Activated naive CD4-positive, alpha-beta T cell treated with anti-CD3 and anti-CD28 coated beads, Interleukin-2, amount 10 ng/mL, durations not matched to agents 7 days and 5 days (primary cell): Measurements from ENCODE around the gene GLCCI1.

Experiments
- CTCF ChIA-PET: fragments of 350-600 bp; sonication (Branson Sonifier 250); formaldehyde crosslinking; loops from one replicate; lab custom pipeline; 2021; ENCODE audit warnings: antibody characterized with exemption; lab: Charles Lee
- DNase-seq: peaks from one replicate; pipeline ENCODE4 v3.0.0-alpha.2; 2020
- H3K27ac Mint-ChIP-seq: one replicate; pipeline ENCODE4 v1.8.0; 2021; ENCODE audit warnings: mild to moderate bottlenecking, moderate library complexity, mixed read lengths
- H3K27me3 Mint-ChIP-seq: one replicate; pipeline ENCODE4 v1.8.0; 2021; ENCODE audit warnings: mild to moderate bottlenecking, mixed read lengths
- H3K36me3 Mint-ChIP-seq: one replicate; pipeline ENCODE4 v1.8.0; 2021; ENCODE audit warnings: mixed read lengths
- H3K4me1 Mint-ChIP-seq: one replicate; pipeline ENCODE4 v1.8.0; 2021; ENCODE audit warnings: mixed read lengths
- H3K4me3 Mint-ChIP-seq: one replicate; pipeline ENCODE4 v1.8.0; 2021; ENCODE audit warnings: mild to moderate bottlenecking, moderate library complexity, mixed read lengths
- H3K9me3 Mint-ChIP-seq: one replicate; pipeline ENCODE4 v1.8.0; 2021; ENCODE audit warnings: mixed read lengths

The GLCCI1 gene

GRCh38 chr7:8115547-8116402, 147.2 kb downstream of the GLCCI1 start:
- Mint-ChIP-seq H3K4me1 (peaks cover 26% of the 10 kb centered on the region), H3K4me3 (no peak overlapping the region), H3K36me3 (peaks cover 11% of the 10 kb centered on the region), H3K9me3 (peaks cover 2% of the 10 kb centered on the region), H3K27me3 (no peaks in the 10 kb centered on the region), H3K27ac (peak overlapping the region; percentile 35)
- no peak for DNase-seq
- CTCF ChIA-PET, result interaction anchor here (0.8 to 1.7 kb wide), 2 partner anchors 43 to 80 kb away, joined by 3 to 4 read pairs; no protein-coding TSS in a partner anchor

- peaks cover 2% of the 10 kb centered on the region for H3K9me3 Mint-ChIP-seq
Measured at GRCh38 chr7:8117195-8117594, 148.6 kb downstream of the GLCCI1 start.

GRCh38 chr7:8119262-8119661, 150.7 kb downstream of the GLCCI1 start:
- Mint-ChIP-seq H3K9me3 (no peaks in the 10 kb centered on the region), H3K4me3 (no peak overlapping the region), H3K27ac (no peak overlapping the region), H3K27me3 (peaks cover 3% of the 10 kb centered on the region), H3K36me3 (peaks cover 11% of the 10 kb centered on the region), H3K4me1 (peaks cover 26% of the 10 kb centered on the region)
- no peak for DNase-seq
- CTCF ChIA-PET, result no interaction called here

More at GRCh38 chr7:8117195-8117594, 148.6 kb downstream of the GLCCI1 start:
- CTCF ChIA-PET, result no interaction called here
- Mint-ChIP-seq H3K27me3 (no peaks in the 10 kb centered on the region), H3K36me3 (peaks cover 14% of the 10 kb centered on the region), H3K4me1 (peaks cover 29% of the 10 kb centered on the region), H3K27ac (no peak overlapping the region), H3K4me3 (no peak overlapping the region)
- DNase-seq, result no peak

- H3K4me3 Mint-ChIP-seq, result no peak overlapping the region
Measured at GRCh38 chr7:8120390-8121058, 151.9 kb downstream of the GLCCI1 start.

GRCh38 chr7:8121243-8121642, 152.6 kb downstream of the GLCCI1 start:
- H3K36me3 Mint-ChIP-seq, result peaks cover 10% of the 10 kb centered on the region
- CTCF ChIA-PET, result interaction anchor here (1.2 kb wide), 1 partner anchor 70 kb away, joined by 3 read pairs; no protein-coding TSS in a partner anchor

More at GRCh38 chr7:8120390-8121058, 151.9 kb downstream of the GLCCI1 start:
- no peak overlapping the region for H3K27ac Mint-ChIP-seq
- peaks cover 26% of the 10 kb centered on the region for H3K4me1 Mint-ChIP-seq
- CTCF ChIA-PET, result interaction anchor here (1.2 kb wide), 1 partner anchor 70 kb away, joined by 3 read pairs; no protein-coding TSS in a partner anchor
- peaks cover 3% of the 10 kb centered on the region for H3K27me3 Mint-ChIP-seq
- peaks cover 10% of the 10 kb centered on the region for H3K36me3 Mint-ChIP-seq
- H3K9me3 Mint-ChIP-seq, result peaks cover 3% of the 10 kb centered on the region
- DNase-seq, result no peak

GRCh38 chr7:8125680-8126444, 157.3 kb downstream of the GLCCI1 start:
- peak overlapping the region; percentile 11 for H3K4me3 Mint-ChIP-seq
- DNase-seq, result peak; percentile 83
- H3K27me3 Mint-ChIP-seq, result peaks cover 3% of the 10 kb centered on the region
- peak overlapping the region; percentile 99 for H3K27ac Mint-ChIP-seq
- peaks cover 15% of the 10 kb centered on the region for H3K36me3 Mint-ChIP-seq
- H3K9me3 Mint-ChIP-seq, result peaks cover 3% of the 10 kb centered on the region
- H3K4me1 Mint-ChIP-seq, result peaks cover 64% of the 10 kb centered on the region
- CTCF ChIA-PET, result interaction anchor here (0.5 to 1.9 kb wide), 15 partner anchors 8 to 298 kb away, joined by 3 to 8 read pairs (median 3); no protein-coding TSS in a partner anchor

More at GRCh38 chr7:8121243-8121642, 152.6 kb downstream of the GLCCI1 start:
- Mint-ChIP-seq H3K9me3 (peaks cover 3% of the 10 kb centered on the region), H3K4me1 (peaks cover 26% of the 10 kb centered on the region), H3K4me3 (no peak overlapping the region), H3K27me3 (peaks cover 3% of the 10 kb centered on the region), H3K27ac (no peak overlapping the region)
- DNase-seq, result no peak

- Mint-ChIP-seq H3K4me1 (peaks cover 70% of the 10 kb centered on the region), H3K27ac (peak overlapping the region; percentile 99), H3K9me3 (peaks cover 3% of the 10 kb centered on the region), H3K36me3 (peaks cover 12% of the 10 kb centered on the region), H3K4me3 (peak overlapping the region; percentile 20), H3K27me3 (peaks cover 3% of the 10 kb centered on the region)
- DNase-seq, result no peak
- CTCF ChIA-PET, result interaction anchor here (0.7 to 1.9 kb wide), 4 partner anchors 8 to 151 kb away, joined by 3 to 8 read pairs (median 3); no protein-coding TSS in a partner anchor
Measured at GRCh38 chr7:8126601-8127167, 158.1 kb downstream of the GLCCI1 start.

GRCh38 chr7:8128449-8129317, 160.1 kb downstream of the GLCCI1 start:
- Mint-ChIP-seq H3K9me3 (peaks cover 3% of the 10 kb centered on the region), H3K36me3 (peaks cover 10% of the 10 kb centered on the region), H3K4me1 (peaks cover 87% of the 10 kb centered on the region), H3K27me3 (no peaks in the 10 kb centered on the region), H3K27ac (peak overlapping the region; percentile 60), H3K4me3 (no peak overlapping the region)
- no peak for DNase-seq
- CTCF ChIA-PET, result no interaction called here

- DNase-seq, result no peak
- Mint-ChIP-seq H3K27ac (no peak overlapping the region), H3K9me3 (peaks cover 3% of the 10 kb centered on the region), H3K4me3 (no peak overlapping the region), H3K4me1 (peaks cover 92% of the 10 kb centered on the region), H3K27me3 (no peaks in the 10 kb centered on the region), H3K36me3 (peaks cover 10% of the 10 kb centered on the region)
- CTCF ChIA-PET, result no interaction called here
Measured at GRCh38 chr7:8129318-8129659, 160.7 kb downstream of the GLCCI1 start.

GRCh38 chr7:8130663-8131062, 162.1 kb downstream of the GLCCI1 start:
- no peak overlapping the region for H3K4me3 Mint-ChIP-seq
- CTCF ChIA-PET, result no interaction called here
- H3K9me3 Mint-ChIP-seq, result no peaks in the 10 kb centered on the region
- H3K4me1 Mint-ChIP-seq, result peaks cover 88% of the 10 kb centered on the region
- H3K36me3 Mint-ChIP-seq, result peaks cover 5% of the 10 kb centered on the region
- H3K27me3 Mint-ChIP-seq, result no peaks in the 10 kb centered on the region
- H3K27ac Mint-ChIP-seq, result no peak overlapping the region
- DNase-seq, result no peak

- no peaks in the 10 kb centered on the region for H3K27me3 Mint-ChIP-seq
- peak overlapping the region; percentile 49 for H3K4me3 Mint-ChIP-seq
- H3K9me3 Mint-ChIP-seq, result no peaks in the 10 kb centered on the region
- peaks cover 5% of the 10 kb centered on the region for H3K36me3 Mint-ChIP-seq
- peaks cover 76% of the 10 kb centered on the region for H3K4me1 Mint-ChIP-seq
- peak; percentile 46 for DNase-seq
- H3K27ac Mint-ChIP-seq, result peak overlapping the region; percentile 96
- CTCF ChIA-PET, result interaction anchor here (0.6 to 1.2 kb wide), 3 partner anchors 44 to 367 kb away, joined by 3 to 4 read pairs (median 3); no protein-coding TSS in a partner anchor
Measured at GRCh38 chr7:8131694-8132605, 163.4 kb downstream of the GLCCI1 start.
